ENCODE results near the gene COTL1. TPM values are rescaled to one million over a fixed set of nuclear protein-coding genes. Genes with fewer than 3 reads are reported as not detected.

Gene COTL1
- total RNA-seq, 2 experiments from 2014 or later = 125 to 232 TPM

- POLR2A ChIA-PET = interaction anchor here (3.4 kb wide), 1 partner anchor 23 kb away, joined by 9 read pairs; no protein-coding TSS in a partner anchor
- Histone ChIP-seq H3K79me2 (ENCODE audit: insufficient read depth, low read depth, low read length) (no peaks in the 10 kb centered on the region), H3K4me3 (ENCODE audit: low read depth, low read length, poor library complexity, severe bottlenecking) (no peak overlapping the region), H2AFZ (ENCODE audit: low read length) (no peak overlapping the region), H3K9me3 (ENCODE audit: low read length) (no peaks in the 10 kb centered on the region), H3K4me1 (ENCODE audit: insufficient read depth, low read length, poor library complexity, severe bottlenecking) (peaks cover 74% of the 10 kb centered on the region), H3K9me2 (ENCODE audit: insufficient read depth, low read length) (no peaks in the 10 kb centered on the region), H3K36me3 (ENCODE audit: insufficient read depth, low read length) (no peaks in the 10 kb centered on the region), H3K27ac (ENCODE audit: low read depth, low read length, poor library complexity, severe bottlenecking) (peak overlapping the region; percentile 82), H3K4me2 (ENCODE audit: low read length) (peak overlapping the region; percentile 68; the same call in 1 of the 2 replicates), H4K20me1 (ENCODE audit: insufficient read depth, low read length) (no peaks in the 10 kb centered on the region)
- intact Hi-C loops (cut with micrococcal nuclease; ENCODE audit: unreplicated experiment) = no loop called here
- DNase-seq (ENCODE audit: low spot score) = no peak
- CTCF ChIA-PET (ENCODE audit: unreplicated experiment) = no interaction called here
- TF ChIP-seq CTCF (conservative IDR thresholded peaks at IDR 0.05; ENCODE audit: low read length) (no peak), EZH2phosphoT487 (IDR thresholded peaks at IDR 0.05; ENCODE audit: borderline replicate concordance, low read depth, low read length) (no peak)
- BruUV-seq (replicated peaks) = no TSS peak
These were observed 22.3 kb upstream of the COTL1 start for GRCh38 chr16:84640145-84640544.

DNA sequence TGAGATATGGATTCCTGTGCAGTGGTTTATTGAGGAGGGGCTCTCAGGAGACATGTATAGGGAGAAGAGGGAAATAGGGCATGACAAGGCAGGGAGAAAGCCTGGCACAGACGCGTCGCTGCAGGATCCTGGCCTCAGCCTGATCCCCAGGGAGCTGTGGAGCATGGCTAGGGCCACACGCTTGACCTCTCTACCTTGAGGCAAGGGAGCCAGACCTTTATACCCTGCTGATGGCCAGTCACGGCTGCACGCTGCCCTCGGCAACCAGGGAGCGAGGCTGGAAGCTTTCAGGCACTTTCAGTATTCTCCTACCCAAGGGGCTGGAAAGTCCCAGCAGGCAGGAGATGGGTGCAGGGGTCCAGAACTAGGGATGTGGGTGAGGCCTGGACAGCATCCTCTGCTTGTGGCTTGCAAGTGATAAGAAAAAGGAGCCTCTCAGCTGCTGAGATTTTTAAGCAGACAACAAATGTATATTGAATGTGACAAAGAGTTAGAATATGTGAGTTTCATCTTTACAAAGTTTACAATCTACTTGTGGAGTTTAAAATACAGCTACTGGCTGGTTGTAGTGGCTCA is 20.4 kb upstream of the COTL1 start:
- H3K27ac ChIP-seq (ENCODE audit: low read depth, low read length, poor library complexity, severe bottlenecking) = no peak overlapping the region
- no TSS peak for BruUV-seq (replicated peaks)
- no peak overlapping the region for H2AFZ ChIP-seq (ENCODE audit: low read length)
- intact Hi-C loops (cut with micrococcal nuclease; ENCODE audit: unreplicated experiment) = no loop called here
- no peaks in the 10 kb centered on the region for H3K9me2 ChIP-seq (ENCODE audit: insufficient read depth, low read length)
- H3K4me2 ChIP-seq (ENCODE audit: low read length) = no peak overlapping the region
- DNase-seq (ENCODE audit: low spot score) = no peak
- H3K9me3 ChIP-seq (ENCODE audit: low read length) = no peaks in the 10 kb centered on the region
- H3K4me3 ChIP-seq (ENCODE audit: low read depth, low read length, poor library complexity, severe bottlenecking) = no peak overlapping the region
- H3K4me1 ChIP-seq (ENCODE audit: insufficient read depth, low read length, poor library complexity, severe bottlenecking) = peaks cover 56% of the 10 kb centered on the region
- no peaks in the 10 kb centered on the region for H4K20me1 ChIP-seq (ENCODE audit: insufficient read depth, low read length)
- H3K79me2 ChIP-seq (ENCODE audit: insufficient read depth, low read depth, low read length) = no peaks in the 10 kb centered on the region
- TF ChIP-seq CTCF (conservative IDR thresholded peaks at IDR 0.05; ENCODE audit: low read length) = no peak
- TF ChIP-seq EZH2phosphoT487 (IDR thresholded peaks at IDR 0.05; ENCODE audit: borderline replicate concordance, low read depth, low read length) = no peak
- ChIA-PET POLR2A (interaction anchor here (1.0 to 1.3 kb wide), 2 partner anchors 10 to 96 kb away, joined by 3 read pairs; no protein-coding TSS in a partner anchor), CTCF (ENCODE audit: unreplicated experiment) (no interaction called here)
- no peaks in the 10 kb centered on the region for H3K36me3 ChIP-seq (ENCODE audit: insufficient read depth, low read length)

GRCh38 chr16:84637709-84638108 is 19.8 kb upstream of the COTL1 start:
- H3K9me3 ChIP-seq (ENCODE audit: low read length) = no peaks in the 10 kb centered on the region
- DNase-seq (ENCODE audit: low spot score) = no peak
- H3K36me3 ChIP-seq (ENCODE audit: insufficient read depth, low read length) = no peaks in the 10 kb centered on the region
- H3K4me2 ChIP-seq (ENCODE audit: low read length) = peak overlapping the region; percentile 26
- H3K9me2 ChIP-seq (ENCODE audit: insufficient read depth, low read length) = no peaks in the 10 kb centered on the region
- no peak overlapping the region for H3K4me3 ChIP-seq (ENCODE audit: low read depth, low read length, poor library complexity, severe bottlenecking)
- peaks cover 50% of the 10 kb centered on the region for H3K4me1 ChIP-seq (ENCODE audit: insufficient read depth, low read length, poor library complexity, severe bottlenecking)
- ChIA-PET POLR2A (no interaction called here), CTCF (ENCODE audit: unreplicated experiment) (interaction anchor here (0.5 kb wide), 1 partner anchor 38 kb away, joined by 3 read pairs; no protein-coding TSS in a partner anchor)
- H4K20me1 ChIP-seq (ENCODE audit: insufficient read depth, low read length) = no peaks in the 10 kb centered on the region
- no peak overlapping the region for H3K27ac ChIP-seq (ENCODE audit: low read depth, low read length, poor library complexity, severe bottlenecking)
- peak overlapping the region; percentile 33; the same call in 1 of the 2 replicates for H2AFZ ChIP-seq (ENCODE audit: low read length)
- intact Hi-C loops (cut with micrococcal nuclease; ENCODE audit: unreplicated experiment) = no loop called here
- no TSS peak for BruUV-seq (replicated peaks)
- no peaks in the 10 kb centered on the region for H3K79me2 ChIP-seq (ENCODE audit: insufficient read depth, low read depth, low read length)
- TF ChIP-seq CTCF (conservative IDR thresholded peaks at IDR 0.05; ENCODE audit: low read length) (no peak), EZH2phosphoT487 (IDR thresholded peaks at IDR 0.05; ENCODE audit: borderline replicate concordance, low read depth, low read length) (no peak)

All from OCI-LY7 (cell line).